ENCODE results near the gene DISP2.

DISP2 gene

GRCh38 chr15:40327457-40327856, 30.6 kb upstream of the DISP2 start:
- no peak for DNase-seq

GRCh38 chr15:40328176-40328575, 29.8 kb upstream of the DISP2 start:
- no peak for DNase-seq

- DNase-seq = no peak
Measured at GRCh38 chr15:40328751-40329150, 29.3 kb upstream of the DISP2 start.

- no peak for DNase-seq
Measured at GRCh38 chr15:40329804-40330203, 28.2 kb upstream of the DISP2 start.

- DNase-seq = no peak
Measured at GRCh38 chr15:40330368-40330836, 27.6 kb upstream of the DISP2 start.

- DNase-seq = no peak
Measured at GRCh38 chr15:40331026-40331425, 27.0 kb upstream of the DISP2 start.

- DNase-seq = no peak
Measured at GRCh38 chr15:40331637-40332036, 26.4 kb upstream of the DISP2 start.

- DNase-seq = no peak
Measured at GRCh38 chr15:40332113-40332781, 25.8 kb upstream of the DISP2 start.

- DNase-seq = no peak
Measured at GRCh38 chr15:40333922-40334492, 24.0 kb upstream of the DISP2 start.

GRCh38 chr15:40334541-40334940, 23.5 kb upstream of the DISP2 start:
- DNase-seq = no peak

- DNase-seq = no peak
Measured at GRCh38 chr15:40334941-40335795, 22.9 kb upstream of the DISP2 start.

- DNase-seq = no peak
Measured at GRCh38 chr15:40335938-40336743, 21.9 kb upstream of the DISP2 start.

- DNase-seq = no peak
Measured at GRCh38 chr15:40336744-40337122, 21.3 kb upstream of the DISP2 start.

- DNase-seq = no peak
Measured at GRCh38 chr15:40337597-40337996, 20.4 kb upstream of the DISP2 start.

GRCh38 chr15:40338041-40338657, 19.9 kb upstream of the DISP2 start:
- DNase-seq = peak; percentile 91

- no peak for DNase-seq
Measured at GRCh38 chr15:40338921-40339620, 18.9 kb upstream of the DISP2 start.

GRCh38 chr15:40339621-40339945, 18.4 kb upstream of the DISP2 start:
- no peak for DNase-seq

GRCh38 chr15:40340038-40340739, 17.8 kb upstream of the DISP2 start:
- DNase-seq = no peak

- DNase-seq = no peak
Measured at GRCh38 chr15:40340740-40341400, 17.1 kb upstream of the DISP2 start, which contains the start of gene CCDC9B. CCDC9B (minus strand) TSS chr15:40340939; CDS start chr15:40340819, 120 bp downstream.

GRCh38 chr15:40342416-40343320, 15.4 kb upstream of the DISP2 start:
- DNase-seq = no peak
